SK-MEL-5 (cell line): Measurements from ENCODE around the gene SLC6A20. TPM values are rescaled to one million over a fixed set of nuclear protein-coding genes. Genes with fewer than 3 reads are reported as not detected.
A peak's percentile ranks its signal among the peaks of the same experiment; 100 is the strongest.

ENCODE experiments used
- DNase-seq: peaks from one replicate; pipeline ENCODE4 v3.0.0-alpha.2; 2016; ENCODE audit warnings: low read depth, low spot score
- in situ Hi-C: cut with HindIII; loops from 2 replicates; pipeline ENCODE4 v1.10.0; 2016; ENCODE audit warnings: low sequenced_read_pairs, high pct_unique_total_duplicates, low pct_unique_long_range_greater_than_20kb
- total RNA-seq: library from RNA; depleted of rRNA; stranded (reverse); fragments of >200 nt; shearing (Covaris generic); gene quantifications from 2 replicates; pipeline ENCODE4 v1.2.3, GENCODE V29; 2014

The SLC6A20 gene
- total RNA-seq, 1 experiment from 2014 or later: not detected

- in situ Hi-C loops: no loop called here
- peak; percentile 57 for DNase-seq
Measured at GRCh38 chr3:45807681-45808540, 11.6 kb upstream of the SLC6A20 start.

GRCh38 chr3:45807133-45807532 is 10.8 kb upstream of the SLC6A20 start:
- DNase-seq: no peak
- in situ Hi-C loops: no loop called here

GRCh38 chr3:45806072-45806471 is 9.7 kb upstream of the SLC6A20 start:
- DNase-seq: no peak
- in situ Hi-C loops: no loop called here

GRCh38 chr3:45803252-45803935 is 7.1 kb upstream of the SLC6A20 start:
- in situ Hi-C loops: no loop called here
- DNase-seq: no peak

GRCh38 chr3:45802146-45802545 is 5.8 kb upstream of the SLC6A20 start:
- DNase-seq: no peak
- in situ Hi-C loops: no loop called here

GRCh38 chr3:45800611-45801010 is 4.3 kb upstream of the SLC6A20 start:
- in situ Hi-C loops: no loop called here
- no peak for DNase-seq

GRCh38 chr3:45799586-45799985 is 3.2 kb upstream of the SLC6A20 start:
- in situ Hi-C loops: no loop called here
- no peak for DNase-seq

- DNase-seq: no peak
- in situ Hi-C loops: no loop called here
Measured at GRCh38 chr3:45798034-45798433, 1.7 kb upstream of the SLC6A20 start.

- in situ Hi-C loops: no loop called here
- DNase-seq: no peak
Measured at GRCh38 chr3:45796902-45797637, 734 bp upstream of the SLC6A20 start.

GRCh38 chr3:45795509-45795881 is 841 bp downstream of the SLC6A20 start:
- no peak for DNase-seq
- in situ Hi-C loops: no loop called here

- DNase-seq: no peak
- in situ Hi-C loops: no loop called here
Measured at GRCh38 chr3:45794660-45795059, 1.7 kb downstream of the SLC6A20 start.

- in situ Hi-C loops: no loop called here
- no peak for DNase-seq
Measured at GRCh38 chr3:45794177-45794560, 2.2 kb downstream of the SLC6A20 start.

- no peak for DNase-seq
Measured at GRCh38 chr3:45793482-45794176, 2.7 kb downstream of the SLC6A20 start.

GRCh38 chr3:45792516-45793172 is 3.7 kb downstream of the SLC6A20 start:
- no peak for DNase-seq
- in situ Hi-C loops: no loop called here

More at GRCh38 chr3:45793482-45794176, 2.7 kb downstream of the SLC6A20 start:
- in situ Hi-C loops: no loop called here

GRCh38 chr3:45792036-45792435 is 4.3 kb downstream of the SLC6A20 start:
- in situ Hi-C loops: no loop called here
- DNase-seq: no peak

- no peak for DNase-seq
- in situ Hi-C loops: no loop called here
Measured at GRCh38 chr3:45790596-45790995, 5.7 kb downstream of the SLC6A20 start.

GRCh38 chr3:45789235-45789812 is 7.0 kb downstream of the SLC6A20 start:
- in situ Hi-C loops: no loop called here
- no peak for DNase-seq
